DOHH2 (cell line): ENCODE results near the gene ASTN1.

Source experiments
- H3F3A ChIP-seq: fragments of 200-600 bp; sonication (generic), shearing (Covaris generic); 2 replicates; pipeline ENCODE4 v1.6.0; 2016; ENCODE audit warnings: antibody characterized with exemption, mild to moderate bottlenecking; ENCODE audit not compliant: control insufficient read depth, insufficient read depth
- H3K27ac ChIP-seq: fragments of 200-600 bp; sonication (generic); 2 replicates; pipeline ENCODE4 v1.5.1; 2014; ENCODE audit warnings: low read depth, mild to moderate bottlenecking, low read length, moderate library complexity
- H3K27me3 ChIP-seq: fragments of 200-600 bp; sonication (generic); 2 replicates; pipeline ENCODE4 v1.6.1; 2014; ENCODE audit warnings: mild to moderate bottlenecking, low read length, mixed read lengths; ENCODE audit not compliant: control insufficient read depth
- H3K36me3 ChIP-seq: fragments of 200-600 bp; sonication (generic); 2 replicates; pipeline ENCODE4 v1.6.1; 2014; ENCODE audit warnings: mild to moderate bottlenecking, low read length, moderate library complexity, mixed read lengths; ENCODE audit not compliant: control insufficient read depth
- H3K4me1 ChIP-seq: fragments of 200-600 bp; sonication (generic); 2 replicates; pipeline ENCODE4 v1.6.1; 2014; ENCODE audit warnings: mild to moderate bottlenecking, low read length, mixed read lengths; ENCODE audit not compliant: control insufficient read depth
- H3K4me2 ChIP-seq: fragments of 200-600 bp; sonication (generic); 2 replicates; pipeline ENCODE4 v1.6.0; 2014; ENCODE audit warnings: mild to moderate bottlenecking, low read length, moderate library complexity
- H3K4me3 ChIP-seq: fragments of 200-600 bp; sonication (generic); 2 replicates; pipeline ENCODE4 v1.5.1; 2014; ENCODE audit warnings: mild to moderate bottlenecking, low read length, mixed read lengths
- H3K79me2 ChIP-seq: fragments of 200-600 bp; sonication (generic); 2 replicates; pipeline ENCODE4 v1.6.1; 2014; ENCODE audit warnings: mild to moderate bottlenecking, low read length, mixed read lengths; ENCODE audit not compliant: control insufficient read depth
- H3K9me2 ChIP-seq: fragments of 200-600 bp; sonication (generic); replicated peaks from 2 replicates; pipeline ENCODE4 v1.6.1; 2014; ENCODE audit warnings: mild to moderate bottlenecking, low read length, mixed read lengths; ENCODE audit not compliant: control insufficient read depth
- H3K9me3 ChIP-seq: fragments of 200-600 bp; sonication (generic); 2 replicates; pipeline ENCODE4 v1.6.1; 2014; ENCODE audit warnings: antibody characterized with exemption, low read length, mixed read lengths; ENCODE audit not compliant: control insufficient read depth, insufficient read depth
- H4K20me1 ChIP-seq: fragments of 200-600 bp; sonication (generic); 2 replicates; pipeline ENCODE4 v1.6.0; 2014; ENCODE audit warnings: low read depth, mild to moderate bottlenecking, antibody characterized with exemption, low read length, moderate library complexity; ENCODE audit not compliant: control insufficient read depth, insufficient read depth
- EZH2phosphoT487 ChIP-seq: fragments of 200-600 bp; sonication (generic); IDR thresholded peaks from 2 replicates; pipeline ENCODE4 v1.6.1; 2017; ENCODE audit warnings: borderline replicate concordance, mild to moderate bottlenecking, antibody characterized with exemption, low read length, moderate library complexity, mixed read lengths
- TF ChIP-seq, protein P1 (sequence below): fragments of 200-600 bp; sonication (generic); IDR thresholded peaks from one replicate; pipeline ENCODE4 v1.5.1; 2014; ENCODE audit warnings: antibody characterized with exemption, mild to moderate bottlenecking, low read depth, low read length; ENCODE audit not compliant: poor library complexity, severe bottlenecking

ASTN1 gene

DNA sequence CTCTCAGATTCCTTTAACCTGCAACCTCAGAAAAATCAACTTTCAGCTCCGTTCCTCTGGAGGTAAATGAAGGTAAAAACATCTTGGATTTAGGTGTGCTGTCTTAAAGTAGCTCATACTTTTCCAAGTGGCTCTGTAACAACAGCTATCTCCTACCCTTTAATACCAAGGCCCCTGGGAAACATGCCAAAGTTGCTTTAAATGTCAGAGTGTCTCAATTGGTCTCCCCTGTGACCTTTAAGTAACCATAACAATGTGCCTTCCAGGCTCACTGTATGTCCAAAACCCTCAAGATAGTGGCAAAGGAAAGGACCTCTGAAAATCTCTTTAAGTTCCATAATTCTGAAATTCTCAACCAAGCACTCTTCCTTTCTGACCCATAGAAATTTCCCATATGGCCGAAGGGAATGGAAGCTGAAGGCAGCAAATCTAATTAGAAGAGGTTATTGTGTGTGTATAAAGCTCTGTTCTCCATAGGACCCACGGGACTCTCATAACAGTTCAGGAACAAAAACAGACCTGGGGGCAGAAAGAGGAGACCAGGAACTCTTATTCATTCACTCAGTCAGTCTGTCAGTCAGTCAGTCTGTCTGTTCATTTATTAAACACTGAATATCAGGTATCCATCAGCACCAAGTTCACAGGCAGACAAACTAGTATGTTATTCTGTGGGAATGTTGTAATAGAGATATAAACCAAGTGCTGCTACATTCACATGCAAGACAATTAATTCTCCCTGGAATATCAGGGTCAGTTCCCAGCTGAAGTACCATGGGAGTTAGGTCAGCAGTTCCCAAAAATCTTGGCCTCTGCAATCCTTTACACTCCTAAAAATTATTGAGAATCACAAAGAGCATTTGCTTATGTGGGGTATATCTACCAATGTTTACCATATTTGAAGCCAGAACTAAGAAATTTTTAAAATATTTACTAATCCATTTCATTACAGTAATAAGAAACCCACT lies 19.1 kb downstream of the ASTN1 start:
- Histone ChIP-seq H3K79me2 (no peaks in the 10 kb centered on the region), H3K36me3 (no peaks in the 10 kb centered on the region), H3K4me3 (no peak overlapping the region), H3F3A (no peaks in the 10 kb centered on the region), H3K27me3 (no peaks in the 10 kb centered on the region), H3K27ac (no peak overlapping the region), H3K9me3 (no peaks in the 10 kb centered on the region), H3K4me1 (no peaks in the 10 kb centered on the region), H3K4me2 (no peak overlapping the region), H3K9me2 (no peaks in the 10 kb centered on the region), H4K20me1 (no peaks in the 10 kb centered on the region)
- TF ChIP-seq EZH2phosphoT487, result no peak
- TF ChIP-seq, protein P1, sequence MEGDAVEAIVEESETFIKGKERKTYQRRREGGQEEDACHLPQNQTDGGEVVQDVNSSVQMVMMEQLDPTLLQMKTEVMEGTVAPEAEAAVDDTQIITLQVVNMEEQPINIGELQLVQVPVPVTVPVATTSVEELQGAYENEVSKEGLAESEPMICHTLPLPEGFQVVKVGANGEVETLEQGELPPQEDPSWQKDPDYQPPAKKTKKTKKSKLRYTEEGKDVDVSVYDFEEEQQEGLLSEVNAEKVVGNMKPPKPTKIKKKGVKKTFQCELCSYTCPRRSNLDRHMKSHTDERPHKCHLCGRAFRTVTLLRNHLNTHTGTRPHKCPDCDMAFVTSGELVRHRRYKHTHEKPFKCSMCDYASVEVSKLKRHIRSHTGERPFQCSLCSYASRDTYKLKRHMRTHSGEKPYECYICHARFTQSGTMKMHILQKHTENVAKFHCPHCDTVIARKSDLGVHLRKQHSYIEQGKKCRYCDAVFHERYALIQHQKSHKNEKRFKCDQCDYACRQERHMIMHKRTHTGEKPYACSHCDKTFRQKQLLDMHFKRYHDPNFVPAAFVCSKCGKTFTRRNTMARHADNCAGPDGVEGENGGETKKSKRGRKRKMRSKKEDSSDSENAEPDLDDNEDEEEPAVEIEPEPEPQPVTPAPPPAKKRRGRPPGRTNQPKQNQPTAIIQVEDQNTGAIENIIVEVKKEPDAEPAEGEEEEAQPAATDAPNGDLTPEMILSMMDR, result no peak

DNA sequence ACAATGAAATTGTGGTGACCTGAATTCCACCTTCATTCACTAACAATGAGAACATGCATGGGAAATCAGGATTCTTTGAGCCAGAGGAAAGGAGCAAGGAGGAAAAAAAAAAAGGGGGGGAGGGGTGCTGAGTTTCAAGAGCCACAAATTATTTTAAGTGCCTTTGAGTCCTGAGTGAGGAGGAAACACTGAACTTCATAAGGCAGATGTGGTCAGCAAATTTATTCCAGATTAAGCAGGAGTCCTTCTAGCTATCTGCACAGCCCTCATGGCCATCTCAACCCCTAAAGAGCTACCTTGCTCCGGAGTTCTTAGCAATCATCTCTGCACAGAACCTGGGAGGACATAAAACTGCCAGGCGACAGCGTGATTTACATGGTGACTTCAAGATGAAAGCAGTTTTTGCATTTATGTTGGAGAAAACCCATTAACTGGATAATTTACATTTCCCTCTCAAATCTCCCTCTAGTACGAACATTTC lies 21.7 kb downstream of the ASTN1 start:
- Histone ChIP-seq H3K4me3 (no peak overlapping the region), H3K4me2 (no peak overlapping the region)

DNA sequence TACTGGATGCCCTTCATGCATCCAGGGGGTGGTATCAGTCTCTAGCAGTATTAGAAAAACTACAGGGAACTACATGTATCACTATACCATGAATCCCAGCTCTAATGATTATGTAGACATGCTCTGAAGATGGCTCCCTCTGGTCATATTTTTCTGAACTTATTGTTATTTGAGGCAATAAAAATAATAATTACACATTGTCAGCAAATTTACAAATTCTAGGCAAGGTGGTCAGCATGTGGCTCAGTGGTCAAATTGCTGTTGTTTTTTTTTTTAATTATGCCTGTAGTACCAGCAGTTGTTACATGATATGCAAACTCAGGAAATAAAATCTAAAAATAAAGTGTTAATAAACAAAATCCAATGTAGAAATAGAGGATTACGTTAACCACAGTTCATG lies 22.5 kb downstream of the ASTN1 start:
- no peaks in the 10 kb centered on the region for H3K4me1 ChIP-seq

More for the DNA sequence above, 21.7 kb downstream of the ASTN1 start:
- Histone ChIP-seq H3K79me2 (no peaks in the 10 kb centered on the region), H3F3A (no peaks in the 10 kb centered on the region), H3K4me1 (no peaks in the 10 kb centered on the region), H3K9me3 (no peaks in the 10 kb centered on the region), H4K20me1 (no peaks in the 10 kb centered on the region), H3K36me3 (no peaks in the 10 kb centered on the region), H3K9me2 (no peaks in the 10 kb centered on the region), H3K27me3 (no peaks in the 10 kb centered on the region), H3K27ac (no peak overlapping the region)
- TF ChIP-seq, protein P1, result no peak
- TF ChIP-seq EZH2phosphoT487, result no peak

DNA sequence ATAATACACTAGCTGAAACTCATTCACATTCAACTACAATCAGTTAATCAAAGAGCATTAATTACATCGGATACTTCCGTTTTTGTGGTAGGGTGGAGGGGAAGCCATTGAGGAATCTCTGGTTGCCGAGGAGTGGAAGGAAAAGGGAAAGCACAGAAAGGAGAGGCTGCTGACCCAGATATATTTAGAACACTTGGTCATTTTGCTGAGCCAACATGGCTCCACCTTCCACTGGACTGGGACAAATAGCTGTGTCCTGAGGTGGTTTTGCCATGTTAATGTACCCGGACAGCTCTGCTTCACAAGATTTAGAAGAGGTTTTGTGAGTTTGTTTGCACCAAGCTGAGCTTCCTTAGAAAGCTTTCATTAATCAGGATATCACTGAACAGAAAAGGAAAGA lies 26.2 kb downstream of the ASTN1 start:
- no peak for TF ChIP-seq EZH2phosphoT487
- TF ChIP-seq, protein P1, result no peak
- H3K4me2 ChIP-seq, result no peak overlapping the region
- H3K9me2 ChIP-seq, result no peaks in the 10 kb centered on the region

More for the DNA sequence above, 22.5 kb downstream of the ASTN1 start:
- Histone ChIP-seq H3K9me3 (no peaks in the 10 kb centered on the region), H3K9me2 (no peaks in the 10 kb centered on the region), H4K20me1 (no peaks in the 10 kb centered on the region), H3K27me3 (no peaks in the 10 kb centered on the region), H3K4me3 (no peak overlapping the region), H3K79me2 (no peaks in the 10 kb centered on the region), H3F3A (no peaks in the 10 kb centered on the region), H3K4me2 (no peak overlapping the region), H3K27ac (no peak overlapping the region), H3K36me3 (no peaks in the 10 kb centered on the region)
- TF ChIP-seq EZH2phosphoT487, result no peak

More for the DNA sequence above, 26.2 kb downstream of the ASTN1 start:
- no peaks in the 10 kb centered on the region for H3K79me2 ChIP-seq
- H4K20me1 ChIP-seq, result no peaks in the 10 kb centered on the region
- H3K36me3 ChIP-seq, result no peaks in the 10 kb centered on the region
- H3K27ac ChIP-seq, result no peak overlapping the region
- no peaks in the 10 kb centered on the region for H3K4me1 ChIP-seq
- no peaks in the 10 kb centered on the region for H3K27me3 ChIP-seq
- H3F3A ChIP-seq, result no peaks in the 10 kb centered on the region
- H3K4me3 ChIP-seq, result no peak overlapping the region
- no peaks in the 10 kb centered on the region for H3K9me3 ChIP-seq
